ENCODE data around the gene HEPACAM.
A peak's percentile ranks its signal among the peaks of the same experiment; 100 is the strongest.
"Not testable (repeated sequence)": the region's sequence is repeated elsewhere in the genome, so short reads cannot be mapped to it uniquely, and the experiment has no call there.

Gene HEPACAM

GRCh38 chr11:124935548-124936514 is at the start of gene HEPACAM:
TSS of gene HEPACAM (minus strand) at chr11:124936047. CDS start at chr11:124936006, 41 bp downstream.
- Mint-ChIP-seq H3K9me3 (no peaks in the 10 kb centered on the region), H3K27me3 (no peaks in the 10 kb centered on the region), H3K4me1 (peaks cover under 1% of the 10 kb centered on the region), H3K27ac (ENCODE audit: low read depth) (no peak within 1 kb of the TSS), H3K36me3 (ENCODE audit: insufficient read depth) (no peaks in the 10 kb centered on the region), H3K4me3 (no peak within 1 kb of the TSS)
- DNase-seq (ENCODE audit: low spot score in 2 of 2) (no peak), ATAC-seq (replicated peaks; ENCODE audit: extremely low read depth, poor library complexity, severe bottlenecking) (no peak)

GRCh38 chr11:124984512-124984854 is 48.6 kb upstream of the HEPACAM start:
- Mint-ChIP-seq H3K4me1 (no peaks in the 10 kb centered on the region), H3K9me3 (peaks cover 21% of the 10 kb centered on the region), H3K27me3 (no peaks in the 10 kb centered on the region), H3K4me3 (no peak overlapping the region), H3K36me3 (ENCODE audit: insufficient read depth) (peaks cover 5% of the 10 kb centered on the region), H3K27ac (ENCODE audit: low read depth) (no peak overlapping the region)
- DNase-seq (ENCODE audit: low spot score in 2 of 2) (no peak), ATAC-seq (replicated peaks; ENCODE audit: extremely low read depth, poor library complexity, severe bottlenecking) (no peak)

GRCh38 chr11:124983674-124984511 is 48.0 kb upstream of the HEPACAM start:
- Mint-ChIP-seq H3K4me1 (no peaks in the 10 kb centered on the region), H3K9me3 (peaks cover 25% of the 10 kb centered on the region), H3K27me3 (no peaks in the 10 kb centered on the region), H3K36me3 (ENCODE audit: insufficient read depth) (peaks cover 5% of the 10 kb centered on the region), H3K27ac (ENCODE audit: low read depth) (no peak overlapping the region), H3K4me3 (no peak overlapping the region)
- DNase-seq (ENCODE audit: low spot score in 2 of 2) = no peak
- ATAC-seq (replicated peaks; ENCODE audit: extremely low read depth, poor library complexity, severe bottlenecking) = no peak

GRCh38 chr11:124982043-124982442 is 46.2 kb upstream of the HEPACAM start:
- H3K9me3 Mint-ChIP-seq = peaks cover 25% of the 10 kb centered on the region
- no peaks in the 10 kb centered on the region for H3K4me1 Mint-ChIP-seq
- no peak for ATAC-seq (replicated peaks; ENCODE audit: extremely low read depth, poor library complexity, severe bottlenecking)
- no peaks in the 10 kb centered on the region for H3K27me3 Mint-ChIP-seq
- no peak overlapping the region for H3K27ac Mint-ChIP-seq (ENCODE audit: low read depth)
- H3K4me3 Mint-ChIP-seq = no peak overlapping the region
- DNase-seq (ENCODE audit: low spot score in 2 of 2) = no peak
- H3K36me3 Mint-ChIP-seq (ENCODE audit: insufficient read depth) = peaks cover 2% of the 10 kb centered on the region

- Mint-ChIP-seq H3K27me3 (no peaks in the 10 kb centered on the region), H3K36me3 (ENCODE audit: insufficient read depth) (peaks cover 3% of the 10 kb centered on the region), H3K27ac (ENCODE audit: low read depth) (no peak overlapping the region), H3K9me3 (peaks cover 25% of the 10 kb centered on the region), H3K4me3 (no peak overlapping the region), H3K4me1 (no peaks in the 10 kb centered on the region)
- ATAC-seq (replicated peaks; ENCODE audit: extremely low read depth, poor library complexity, severe bottlenecking) (no peak), DNase-seq (ENCODE audit: low spot score in 2 of 2) (no peak)
Observed at GRCh38 chr11:124978316-124978715, 42.5 kb upstream of the HEPACAM start.

- no peaks in the 10 kb centered on the region for H3K27me3 Mint-ChIP-seq
- H3K36me3 Mint-ChIP-seq (ENCODE audit: insufficient read depth) = peaks cover 4% of the 10 kb centered on the region
- no peak overlapping the region for H3K27ac Mint-ChIP-seq (ENCODE audit: low read depth)
- H3K9me3 Mint-ChIP-seq = peaks cover 17% of the 10 kb centered on the region
- no peak for DNase-seq (ENCODE audit: low spot score in 2 of 2)
- no peaks in the 10 kb centered on the region for H3K4me1 Mint-ChIP-seq
- no peak for ATAC-seq (replicated peaks; ENCODE audit: extremely low read depth, poor library complexity, severe bottlenecking)
- no peak overlapping the region for H3K4me3 Mint-ChIP-seq
Observed at GRCh38 chr11:124977006-124977405, 41.2 kb upstream of the HEPACAM start.

GRCh38 chr11:124976531-124976930 is 40.7 kb upstream of the HEPACAM start:
- H3K4me1 Mint-ChIP-seq = no peaks in the 10 kb centered on the region
- H3K27ac Mint-ChIP-seq (ENCODE audit: low read depth) = no peak overlapping the region
- DNase-seq (ENCODE audit: low spot score in 2 of 2) (no peak), ATAC-seq (replicated peaks; ENCODE audit: extremely low read depth, poor library complexity, severe bottlenecking) (no peak)
- peaks cover 17% of the 10 kb centered on the region for H3K9me3 Mint-ChIP-seq
- no peaks in the 10 kb centered on the region for H3K27me3 Mint-ChIP-seq
- peaks cover 4% of the 10 kb centered on the region for H3K36me3 Mint-ChIP-seq (ENCODE audit: insufficient read depth)
- no peak overlapping the region for H3K4me3 Mint-ChIP-seq

- no peak overlapping the region for H3K27ac Mint-ChIP-seq (ENCODE audit: low read depth)
- H3K36me3 Mint-ChIP-seq (ENCODE audit: insufficient read depth) = peaks cover 2% of the 10 kb centered on the region
- no peaks in the 10 kb centered on the region for H3K9me3 Mint-ChIP-seq
- no peak overlapping the region for H3K4me3 Mint-ChIP-seq
- ATAC-seq (replicated peaks; ENCODE audit: extremely low read depth, poor library complexity, severe bottlenecking) = no peak
- H3K4me1 Mint-ChIP-seq = no peaks in the 10 kb centered on the region
- no peak for DNase-seq (ENCODE audit: low spot score in 2 of 2)
- H3K27me3 Mint-ChIP-seq = no peaks in the 10 kb centered on the region
Observed at GRCh38 chr11:124971810-124972209, 36.0 kb upstream of the HEPACAM start.

GRCh38 chr11:124970925-124971324 is 35.1 kb upstream of the HEPACAM start:
- Mint-ChIP-seq H3K36me3 (ENCODE audit: insufficient read depth) (peaks cover 2% of the 10 kb centered on the region), H3K27me3 (no peaks in the 10 kb centered on the region), H3K27ac (ENCODE audit: low read depth) (no peak overlapping the region), H3K4me1 (no peaks in the 10 kb centered on the region), H3K9me3 (no peaks in the 10 kb centered on the region), H3K4me3 (no peak overlapping the region)
- ATAC-seq (replicated peaks; ENCODE audit: extremely low read depth, poor library complexity, severe bottlenecking) (no peak), DNase-seq (ENCODE audit: low spot score in 2 of 2) (no peak)

GRCh38 chr11:124968197-124968596 is 32.4 kb upstream of the HEPACAM start:
- not testable (repeated sequence) for H3K4me1 Mint-ChIP-seq; DNase-seq (ENCODE audit: low spot score in 2 of 2); H3K36me3 Mint-ChIP-seq (ENCODE audit: insufficient read depth); H3K27ac Mint-ChIP-seq (ENCODE audit: low read depth); ATAC-seq (replicated peaks; ENCODE audit: extremely low read depth, poor library complexity, severe bottlenecking); H3K27me3 Mint-ChIP-seq; H3K4me3 Mint-ChIP-seq; H3K9me3 Mint-ChIP-seq

GRCh38 chr11:124961972-124962609 is 26.2 kb upstream of the HEPACAM start:
- no peak overlapping the region for H3K27ac Mint-ChIP-seq (ENCODE audit: low read depth)
- peak; percentile 86 for ATAC-seq (replicated peaks; ENCODE audit: extremely low read depth, poor library complexity, severe bottlenecking)

GRCh38 chr11:124955035-124955434 is 19.2 kb upstream of the HEPACAM start:
- H3K4me1 Mint-ChIP-seq = no peaks in the 10 kb centered on the region
- H3K9me3 Mint-ChIP-seq = no peaks in the 10 kb centered on the region
- no peak for ATAC-seq (replicated peaks; ENCODE audit: extremely low read depth, poor library complexity, severe bottlenecking)
- H3K27me3 Mint-ChIP-seq = no peaks in the 10 kb centered on the region
- no peaks in the 10 kb centered on the region for H3K36me3 Mint-ChIP-seq (ENCODE audit: insufficient read depth)
- no peak overlapping the region for H3K4me3 Mint-ChIP-seq
- DNase-seq (ENCODE audit: low spot score in 2 of 2) = no peak
- no peak overlapping the region for H3K27ac Mint-ChIP-seq (ENCODE audit: low read depth)

More at GRCh38 chr11:124961972-124962609, 26.2 kb upstream of the HEPACAM start:
- Mint-ChIP-seq H3K36me3 (ENCODE audit: insufficient read depth) (peaks cover 2% of the 10 kb centered on the region), H3K27me3 (no peaks in the 10 kb centered on the region), H3K9me3 (no peaks in the 10 kb centered on the region), H3K4me1 (no peaks in the 10 kb centered on the region), H3K4me3 (no peak overlapping the region)
- DNase-seq (ENCODE audit: low spot score in 2 of 2) = no peak

All from central memory CD8-positive, alpha-beta T cell (primary cell).